ENCODE results near the gene SFT2D3. TPM values are rescaled to one million over a fixed set of nuclear protein-coding genes. Genes with fewer than 3 reads are reported as not detected.

The SFT2D3 gene
- total RNA-seq, 1 donor from 2014 or later = 6.4 TPM

GRCh38 chr2:127664065-127664894 lies 37.0 kb upstream of the SFT2D3 start:
- no peak overlapping the region for H3K4me3 Mint-ChIP-seq (ENCODE audit: unreplicated experiment)
- H3K9me3 Mint-ChIP-seq (ENCODE audit: unreplicated experiment) = no peaks in the 10 kb centered on the region

GRCh38 chr2:127664895-127665225 lies 36.4 kb upstream of the SFT2D3 start:
- no peak overlapping the region for H3K4me3 Mint-ChIP-seq (ENCODE audit: unreplicated experiment)

More at GRCh38 chr2:127664065-127664894, 37.0 kb upstream of the SFT2D3 start:
- Mint-ChIP-seq H3K27ac (ENCODE audit: unreplicated experiment) (no peak overlapping the region), H3K27me3 (ENCODE audit: unreplicated experiment) (peaks cover 10% of the 10 kb centered on the region), H3K36me3 (ENCODE audit: unreplicated experiment) (no peaks in the 10 kb centered on the region), H3K4me1 (ENCODE audit: low read depth, unreplicated experiment) (no peaks in the 10 kb centered on the region)
- TF ChIP-seq CTCF (IDR thresholded peaks at IDR 0.05; ENCODE audit: partially characterized antibody, unreplicated experiment) = no peak
- no peak for DNase-seq

GRCh38 chr2:127665267-127665893 lies 35.9 kb upstream of the SFT2D3 start:
- Mint-ChIP-seq H3K36me3 (ENCODE audit: unreplicated experiment) (no peaks in the 10 kb centered on the region), H3K4me3 (ENCODE audit: unreplicated experiment) (no peak overlapping the region), H3K27ac (ENCODE audit: unreplicated experiment) (no peak overlapping the region), H3K4me1 (ENCODE audit: low read depth, unreplicated experiment) (no peaks in the 10 kb centered on the region), H3K27me3 (ENCODE audit: unreplicated experiment) (peaks cover 10% of the 10 kb centered on the region), H3K9me3 (ENCODE audit: unreplicated experiment) (no peaks in the 10 kb centered on the region)
- TF ChIP-seq CTCF (IDR thresholded peaks at IDR 0.05; ENCODE audit: partially characterized antibody, unreplicated experiment) = no peak
- no peak for DNase-seq

More at GRCh38 chr2:127664895-127665225, 36.4 kb upstream of the SFT2D3 start:
- DNase-seq = no peak
- TF ChIP-seq CTCF (IDR thresholded peaks at IDR 0.05; ENCODE audit: partially characterized antibody, unreplicated experiment) = no peak
- Mint-ChIP-seq H3K27me3 (ENCODE audit: unreplicated experiment) (peaks cover 10% of the 10 kb centered on the region), H3K27ac (ENCODE audit: unreplicated experiment) (no peak overlapping the region), H3K9me3 (ENCODE audit: unreplicated experiment) (no peaks in the 10 kb centered on the region), H3K4me1 (ENCODE audit: low read depth, unreplicated experiment) (no peaks in the 10 kb centered on the region), H3K36me3 (ENCODE audit: unreplicated experiment) (no peaks in the 10 kb centered on the region)

- no peak for DNase-seq
- no peak overlapping the region for H3K27ac Mint-ChIP-seq (ENCODE audit: unreplicated experiment)
- no peak overlapping the region for H3K4me3 Mint-ChIP-seq (ENCODE audit: unreplicated experiment)
- no peaks in the 10 kb centered on the region for H3K36me3 Mint-ChIP-seq (ENCODE audit: unreplicated experiment)
- no peak for TF ChIP-seq CTCF (IDR thresholded peaks at IDR 0.05; ENCODE audit: partially characterized antibody, unreplicated experiment)
- no peaks in the 10 kb centered on the region for H3K9me3 Mint-ChIP-seq (ENCODE audit: unreplicated experiment)
- peaks cover 13% of the 10 kb centered on the region for H3K27me3 Mint-ChIP-seq (ENCODE audit: unreplicated experiment)
- H3K4me1 Mint-ChIP-seq (ENCODE audit: low read depth, unreplicated experiment) = no peaks in the 10 kb centered on the region
Observed at GRCh38 chr2:127669056-127669455, 32.2 kb upstream of the SFT2D3 start.
